GM12891 (cell line): ENCODE measurements around the gene IL18.

Source experiments
- POLR2A ChIP-seq: IDR thresholded peaks from 2 replicates; pipeline ENCODE4 v1.6.1; 2011; ENCODE audit warnings: low read depth, low read length, control low read depth
- POLR2AphosphoS5 ChIP-seq: IDR thresholded peaks from 2 replicates; pipeline ENCODE4 v1.6.1; 2011; ENCODE audit warnings: low read depth, low read length, control low read depth
- TAF1 ChIP-seq: IDR thresholded peaks from 2 replicates; pipeline ENCODE4 v1.6.1; 2011; ENCODE audit warnings: low read depth, low read length, control low read depth

DNA sequence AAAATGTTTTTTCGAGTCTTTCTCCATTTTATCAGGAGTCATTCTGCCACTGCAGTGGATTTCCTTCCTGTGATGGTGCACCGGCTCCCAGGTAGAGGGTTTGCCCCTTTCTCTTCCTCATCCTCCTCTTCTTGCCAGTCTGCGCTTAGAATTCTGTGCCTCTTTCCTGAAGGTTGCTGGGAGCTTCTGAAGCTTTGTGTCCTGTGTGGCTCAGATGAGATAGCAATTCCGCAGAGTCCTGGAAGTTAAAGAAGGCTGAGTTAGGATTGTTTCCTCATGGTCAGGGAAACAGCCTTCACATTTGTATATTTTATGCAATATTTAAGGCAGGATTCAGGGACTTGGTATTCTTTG lies 11.7 kb upstream of the IL18 start:
- TF ChIP-seq TAF1 (no peak), POLR2A (no peak), POLR2AphosphoS5 (no peak)
